Cerebellar cortex (tissue), 1 donor: Measurements from ENCODE around the gene ELMO1.
"Not testable (repeated sequence)": the region's sequence is repeated elsewhere in the genome, so short reads cannot be mapped to it uniquely, and the experiment has no call there.

Experiments
- DNase-seq: peaks from one replicate; pipeline ENCODE4 v3.0.0-alpha.2; 2015; ENCODE audit warnings: low spot score

The ELMO1 gene

GRCh38 chr7:37186753-37187152 is 261.9 kb downstream of the ELMO1 start:
- DNase-seq, result no peak

DNA sequence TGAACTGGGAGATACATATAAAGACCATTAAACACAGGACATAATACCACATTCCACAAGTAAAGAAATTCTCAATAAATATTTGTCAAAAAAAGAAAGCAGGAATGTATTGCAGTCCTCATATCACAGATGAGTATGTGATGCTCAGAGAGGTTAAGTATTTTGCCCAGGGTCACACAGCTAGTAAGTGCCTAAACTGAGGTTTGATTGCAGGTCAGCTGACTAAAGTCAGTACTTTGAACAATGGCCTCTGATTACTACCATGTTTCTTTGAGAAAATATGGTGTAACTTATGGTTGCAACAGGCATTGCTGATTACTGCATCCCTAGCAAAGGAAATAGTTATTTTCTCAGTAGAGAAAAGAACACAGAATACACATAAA is 267.1 kb downstream of the ELMO1 start:
- no peak for DNase-seq

DNA sequence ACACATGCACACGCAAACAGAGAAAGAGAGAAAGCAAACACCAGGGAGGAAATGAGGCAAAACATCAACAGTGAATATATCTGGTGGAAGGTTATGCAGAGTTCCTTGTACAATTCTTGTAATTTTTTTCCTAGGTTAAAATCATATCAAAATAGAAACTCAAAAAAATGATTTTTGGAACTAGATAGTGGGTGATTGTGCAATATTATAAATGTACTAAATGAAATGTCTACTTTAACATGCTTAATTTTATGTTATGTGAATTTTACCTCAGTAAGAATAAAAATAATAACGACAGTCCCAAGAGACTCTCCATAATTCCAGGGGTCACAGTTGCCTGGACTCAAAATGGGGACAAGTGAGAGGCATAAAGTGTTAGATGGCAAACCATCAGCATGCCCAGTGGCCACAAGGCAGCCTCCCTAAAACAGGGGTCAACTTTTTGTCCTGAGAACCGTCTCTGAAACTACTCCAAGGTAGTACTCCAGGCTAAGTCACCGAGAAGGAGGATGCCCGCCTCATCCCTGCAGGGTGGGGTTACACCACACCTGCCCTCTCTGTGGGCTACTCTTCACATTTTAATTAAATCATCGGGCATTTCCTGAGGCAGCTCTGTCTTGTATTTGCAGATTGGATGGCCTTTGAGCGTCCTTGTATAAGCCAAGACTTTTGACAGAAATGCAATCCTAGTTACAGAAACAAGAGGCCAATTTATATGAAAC is 267.7 kb downstream of the ELMO1 start:
- peak; percentile 14 for DNase-seq

GRCh38 chr7:37176079-37176478 is 272.6 kb downstream of the ELMO1 start:
- no peak for DNase-seq

DNA sequence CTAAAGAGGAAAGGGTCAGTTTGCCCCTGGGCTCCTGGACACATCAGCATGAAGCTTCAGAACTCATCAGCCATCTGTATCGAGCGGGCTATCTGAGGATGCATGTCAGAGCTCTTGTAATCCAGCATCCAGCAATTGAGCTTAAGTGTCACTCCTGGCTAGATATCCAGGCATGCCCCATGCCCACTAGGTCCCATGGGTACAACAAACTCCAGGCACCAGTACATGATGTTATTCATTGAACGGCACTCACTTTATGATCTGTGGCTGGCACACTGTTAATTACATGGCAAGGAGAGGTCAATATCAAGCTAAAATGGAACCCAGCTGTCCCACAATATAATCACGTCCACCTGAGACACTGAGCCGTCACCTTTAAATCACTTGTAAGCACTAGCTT is 274.2 kb downstream of the ELMO1 start:
- no peak for DNase-seq

- no peak for DNase-seq
These were observed 275.0 kb downstream of the ELMO1 start for GRCh38 chr7:37173670-37174069.

DNA sequence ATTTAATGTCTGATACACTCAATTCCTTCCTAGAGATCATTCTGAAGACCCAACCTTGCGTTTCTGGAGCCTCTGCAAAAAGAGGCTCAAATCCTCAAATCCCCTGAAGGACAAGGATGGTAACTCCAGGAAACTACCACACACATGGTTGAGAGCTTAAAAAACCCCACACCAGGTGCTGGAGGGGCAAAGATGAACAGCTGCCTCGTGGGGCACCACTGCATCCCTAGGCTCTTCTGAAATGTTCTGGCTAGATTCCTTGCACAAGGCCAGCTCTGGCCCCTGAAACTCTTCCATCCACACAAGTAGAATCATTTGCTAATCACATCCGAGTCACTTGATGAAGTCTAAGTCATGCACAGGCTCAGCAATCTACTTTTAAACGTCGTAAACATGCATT is 286.6 kb downstream of the ELMO1 start:
- DNase-seq, result no peak

DNA sequence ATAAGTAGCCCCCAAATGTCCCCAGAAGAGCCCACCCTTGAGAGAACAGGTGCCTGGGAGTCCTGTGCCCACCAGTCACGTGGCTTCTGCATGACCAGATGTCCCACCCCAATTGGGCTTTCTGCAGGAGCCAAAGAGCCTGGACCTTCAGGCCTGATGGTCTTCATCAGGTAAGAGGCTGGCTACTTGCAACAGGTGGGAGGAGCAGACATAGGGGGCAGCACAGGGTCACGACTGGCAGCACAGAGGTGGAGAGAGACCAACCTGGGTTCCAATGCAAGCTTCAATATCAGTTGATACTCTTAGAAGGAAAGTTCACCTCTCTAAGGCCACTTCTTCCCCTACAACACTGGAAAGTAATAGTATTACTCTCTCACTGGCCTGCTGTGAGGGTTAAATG is 288.0 kb downstream of the ELMO1 start:
- DNase-seq, result no peak

DNA sequence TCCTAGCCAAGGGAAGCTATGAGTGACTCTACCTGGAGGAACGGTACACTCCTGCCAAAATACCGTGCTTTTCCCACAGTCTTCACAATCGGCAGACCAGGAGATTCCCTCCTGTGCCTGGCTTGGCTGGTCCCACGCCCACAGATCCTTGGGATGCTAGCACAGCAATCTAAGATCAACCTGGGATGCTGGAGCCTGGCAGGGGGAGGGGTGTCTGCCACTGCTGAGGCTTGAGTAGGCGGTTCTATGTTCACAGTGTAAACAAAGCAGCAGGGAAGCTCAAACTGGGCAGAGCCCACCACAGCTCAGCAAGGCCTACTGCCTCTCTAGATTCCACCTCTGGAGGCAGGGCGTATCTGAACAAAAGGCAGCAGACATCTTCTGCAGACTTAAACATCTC is 295.3 kb downstream of the ELMO1 start:
- DNase-seq, result no peak

GRCh38 chr7:37151741-37152413 is 296.8 kb downstream of the ELMO1 start:
- DNase-seq, result peak; percentile 27

- no peak for DNase-seq
These were observed 297.8 kb downstream of the ELMO1 start for GRCh38 chr7:37150856-37151255.

- DNase-seq, result no peak
These were observed 298.5 kb downstream of the ELMO1 start for GRCh38 chr7:37150180-37150579.

- no peak for DNase-seq
These were observed 298.9 kb downstream of the ELMO1 start for GRCh38 chr7:37149773-37150124.

DNA sequence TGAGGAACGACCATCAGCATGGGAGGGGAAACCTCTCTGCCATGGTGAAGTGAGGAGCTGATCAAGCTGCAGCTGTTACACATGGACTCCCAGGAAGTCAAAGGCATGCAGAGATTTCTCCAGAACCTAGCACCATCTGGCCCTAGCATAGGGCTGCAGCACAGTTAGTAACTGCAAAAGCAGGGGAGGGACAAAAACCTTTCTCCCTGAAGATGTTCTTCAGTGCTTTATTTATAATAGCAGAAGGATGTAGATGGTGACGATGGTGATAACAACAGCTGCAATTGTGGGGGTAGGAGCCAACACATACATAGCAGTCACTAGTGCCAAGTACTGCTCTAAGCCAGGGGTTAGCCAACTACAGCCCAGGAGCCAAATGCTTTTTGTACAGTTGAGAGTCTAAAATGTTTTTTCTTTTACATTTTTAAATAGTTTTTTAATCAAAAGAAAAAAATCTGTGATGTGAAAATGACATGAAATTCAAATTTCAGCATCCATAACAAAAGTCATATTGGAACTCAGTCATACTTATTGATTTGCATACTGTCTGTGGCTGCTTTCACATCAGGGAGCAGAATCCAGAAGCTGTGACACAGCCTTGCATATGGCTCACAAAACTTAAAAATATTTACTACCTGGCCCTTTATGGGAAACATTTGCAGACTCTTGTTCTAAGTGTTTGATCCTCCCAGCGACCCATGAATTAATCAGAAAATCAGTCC is 299.5 kb downstream of the ELMO1 start:
- DNase-seq, result no peak

- DNase-seq, result no peak
These were observed 303.0 kb downstream of the ELMO1 start for GRCh38 chr7:37145682-37146081.

DNA sequence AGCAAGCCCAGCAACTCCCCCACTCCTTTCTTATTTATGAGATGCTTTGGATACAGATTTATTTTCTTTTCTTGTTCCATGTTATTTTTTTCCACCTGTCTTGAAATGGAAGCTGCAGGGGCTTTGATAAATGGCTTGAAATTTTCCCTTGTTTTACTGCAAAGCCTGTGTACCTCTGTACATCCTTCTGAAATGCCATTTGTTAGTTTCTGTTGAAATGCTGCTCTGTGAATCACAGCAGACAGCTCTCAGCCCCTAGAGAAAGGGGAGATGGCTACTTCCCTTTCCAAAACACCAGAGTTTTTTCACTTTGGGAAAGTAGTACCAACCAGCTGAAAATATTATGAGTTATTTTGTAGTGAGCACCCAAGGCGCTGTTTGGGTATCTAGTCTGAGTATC is 304.2 kb downstream of the ELMO1 start:
- no peak for DNase-seq

GRCh38 chr7:37142958-37143357 is 305.7 kb downstream of the ELMO1 start:
- no peak for DNase-seq

- DNase-seq, result no peak
These were observed 306.9 kb downstream of the ELMO1 start for GRCh38 chr7:37141742-37142141.

GRCh38 chr7:37133902-37134301 is 314.8 kb downstream of the ELMO1 start:
- not testable (repeated sequence) for DNase-seq

GRCh38 chr7:37131855-37132254 is 316.8 kb downstream of the ELMO1 start:
- no peak for DNase-seq

DNA sequence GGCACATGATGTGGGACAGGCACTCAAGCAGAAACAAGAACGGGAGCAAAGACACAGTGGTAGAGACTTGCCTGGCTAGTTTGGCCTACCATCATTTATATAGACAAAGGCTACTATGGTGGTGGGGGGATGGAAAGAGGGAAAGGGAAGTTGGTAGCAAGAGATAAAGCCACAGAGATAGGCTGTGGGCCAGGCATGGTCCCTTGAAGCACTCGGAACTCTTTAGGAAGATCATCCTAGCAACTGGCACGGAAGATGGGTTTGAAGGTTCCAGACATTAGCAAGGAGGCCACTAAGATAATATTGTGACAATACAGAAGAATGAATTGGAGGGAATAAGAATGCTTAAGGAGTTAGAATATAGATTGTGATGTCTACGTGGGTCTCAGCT is 319.6 kb downstream of the ELMO1 start:
- DNase-seq, result no peak

DNA sequence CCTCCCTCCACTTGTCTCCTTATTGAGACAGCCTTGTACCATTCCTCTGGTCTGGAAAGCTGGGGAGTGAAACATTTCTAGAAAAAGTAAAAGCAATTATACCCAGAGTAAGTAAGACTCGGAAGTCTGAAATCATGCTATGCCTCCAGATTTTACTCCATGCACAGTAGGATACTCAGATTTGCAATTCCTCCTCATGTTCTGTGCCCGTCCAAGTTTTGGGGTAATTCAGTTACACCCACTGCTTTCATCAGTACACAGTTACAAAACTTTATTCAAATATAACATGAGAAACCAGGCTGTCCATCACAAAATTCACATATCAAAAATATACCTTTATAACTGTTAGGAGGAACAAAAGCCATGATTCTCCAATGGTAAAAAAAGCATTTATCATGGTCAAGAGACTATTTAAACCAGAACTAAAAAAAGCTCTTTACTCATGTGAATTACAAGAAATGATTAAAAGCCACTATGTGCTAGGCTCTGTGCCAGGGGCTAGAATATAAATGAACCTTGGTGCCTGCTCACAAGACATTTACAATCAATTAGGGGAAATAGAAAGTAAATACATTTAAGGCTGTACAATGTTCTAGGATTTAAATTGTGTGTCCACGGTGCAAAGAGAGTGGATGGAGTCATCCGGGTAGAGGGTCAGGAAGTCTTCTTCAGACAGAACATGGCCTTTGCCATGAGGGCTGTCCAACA is 320.2 kb downstream of the ELMO1 start:
- DNase-seq, result no peak
